GDM1 (cell line): ENCODE results near the gene CDK13.
A peak's percentile ranks its signal among the peaks of the same experiment; 100 is the strongest.
"Not testable (repeated sequence)": the region's sequence is repeated elsewhere in the genome, so short reads cannot be mapped to it uniquely, and the experiment has no call there.

Source experiments
- DNase-seq: peaks from one replicate; lab custom pipeline; 2025; lab: John Stamatoyannopoulos, UW

Gene CDK13

DNA sequence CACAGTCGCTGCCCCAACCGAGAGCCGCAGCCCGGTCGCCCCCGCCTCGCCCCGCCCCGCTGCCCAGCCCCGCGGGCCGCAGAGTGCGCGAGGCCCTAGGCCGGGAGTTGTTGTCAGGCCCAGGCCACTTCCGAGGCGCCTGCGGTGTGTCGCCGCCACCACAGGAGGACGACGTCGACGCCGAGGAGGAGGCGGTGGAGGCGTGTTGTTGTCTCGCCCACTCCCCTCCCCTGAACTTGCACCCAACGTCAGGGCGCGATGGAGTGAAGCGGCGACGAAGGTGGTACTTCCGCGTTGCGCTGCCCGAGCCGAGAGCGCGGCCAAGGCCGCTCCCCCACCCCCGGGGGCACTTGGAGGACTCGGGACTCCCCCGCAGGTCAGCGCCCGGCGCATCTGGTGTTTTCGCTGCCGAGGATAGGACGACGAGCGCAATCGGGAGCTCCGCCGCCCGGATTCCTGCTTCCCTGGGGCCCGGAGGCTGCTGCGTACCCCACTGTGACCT lies at the start of gene CDK13:
TSS of gene CDK13 (plus strand) at position 286 of the 502 bp plus-strand sequence. CDS start 386 bp downstream, outside the sequence.
- peak; percentile 81 for DNase-seq

DNA sequence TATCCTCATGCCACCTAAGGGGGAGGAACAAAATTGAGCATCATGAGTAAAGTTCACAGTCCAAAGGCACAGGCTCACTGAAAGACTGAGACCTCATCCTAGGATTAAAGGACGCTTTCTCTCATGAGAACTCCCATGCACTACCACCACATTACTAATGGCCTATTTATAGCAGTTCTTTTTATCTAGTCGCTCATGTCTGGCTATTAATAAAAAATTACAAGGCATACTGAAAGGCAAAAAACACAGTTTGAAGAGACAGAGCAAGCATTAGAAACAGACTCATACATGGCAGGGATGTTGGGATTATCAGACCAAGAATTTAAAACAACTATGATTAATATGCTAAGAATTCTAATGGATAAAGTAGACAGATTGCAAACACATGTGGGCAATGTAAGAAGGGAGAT lies 46.0 kb upstream of the CDK13 start:
- no peak for DNase-seq

DNA sequence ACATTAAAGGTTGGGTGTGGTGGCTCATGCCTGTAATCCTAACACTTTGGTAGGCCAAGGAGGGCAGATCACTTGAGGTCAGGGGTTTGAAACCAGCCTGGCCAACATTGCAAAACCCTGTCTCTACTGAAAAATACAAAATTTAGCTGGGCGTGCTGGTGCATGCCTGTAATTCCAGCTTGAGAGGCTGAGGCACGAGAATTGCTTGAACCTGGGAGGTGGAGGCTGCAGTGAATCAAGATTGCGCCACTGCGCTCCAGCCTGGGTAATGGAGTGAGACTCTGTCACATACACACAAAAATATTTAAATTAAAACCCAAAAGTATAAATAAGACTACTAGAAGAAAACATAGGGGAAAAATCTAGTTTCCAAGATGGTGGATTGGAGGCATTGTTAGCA lies 41.9 kb upstream of the CDK13 start:
- no peak for DNase-seq

DNA sequence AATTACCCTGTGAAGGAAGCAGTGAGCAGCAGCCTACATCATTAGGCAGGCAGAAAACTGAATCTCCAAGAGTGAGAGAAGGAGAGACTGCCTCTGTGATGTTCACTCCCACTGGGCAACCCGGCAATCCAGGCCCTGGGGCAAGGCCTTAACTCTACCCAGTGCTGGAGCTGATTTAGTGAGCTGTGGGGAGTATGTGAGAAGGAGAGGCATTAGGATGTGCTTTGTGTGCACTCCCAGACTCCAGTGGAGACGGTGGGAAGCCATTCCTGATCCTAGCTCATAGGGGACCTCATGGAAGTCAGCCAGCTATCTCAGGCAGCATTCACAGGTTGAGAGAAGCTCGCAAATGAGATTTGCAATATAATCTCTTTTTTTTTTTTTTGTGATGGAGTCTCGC lies 41.1 kb upstream of the CDK13 start:
- DNase-seq = no peak

DNA sequence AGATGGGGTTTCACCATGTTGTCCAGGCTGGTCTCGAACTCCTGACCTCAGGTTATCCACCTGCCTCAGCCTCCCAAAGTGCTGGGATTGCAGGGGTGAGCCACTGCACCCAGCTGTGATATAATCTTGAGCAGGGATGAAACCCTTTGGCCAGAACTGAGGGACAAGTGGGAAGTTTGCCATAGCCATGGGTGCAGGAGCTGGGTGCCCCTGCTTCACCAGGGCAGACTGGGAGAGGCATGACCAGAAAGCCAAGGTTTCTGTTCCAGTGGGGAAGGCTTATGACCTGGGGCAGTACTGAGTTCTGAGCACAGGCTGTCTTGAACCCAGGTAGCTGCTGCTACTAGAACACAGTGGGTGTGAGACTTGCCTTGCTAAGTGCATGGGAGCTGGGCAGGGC lies 40.5 kb upstream of the CDK13 start:
- no peak for DNase-seq

DNA sequence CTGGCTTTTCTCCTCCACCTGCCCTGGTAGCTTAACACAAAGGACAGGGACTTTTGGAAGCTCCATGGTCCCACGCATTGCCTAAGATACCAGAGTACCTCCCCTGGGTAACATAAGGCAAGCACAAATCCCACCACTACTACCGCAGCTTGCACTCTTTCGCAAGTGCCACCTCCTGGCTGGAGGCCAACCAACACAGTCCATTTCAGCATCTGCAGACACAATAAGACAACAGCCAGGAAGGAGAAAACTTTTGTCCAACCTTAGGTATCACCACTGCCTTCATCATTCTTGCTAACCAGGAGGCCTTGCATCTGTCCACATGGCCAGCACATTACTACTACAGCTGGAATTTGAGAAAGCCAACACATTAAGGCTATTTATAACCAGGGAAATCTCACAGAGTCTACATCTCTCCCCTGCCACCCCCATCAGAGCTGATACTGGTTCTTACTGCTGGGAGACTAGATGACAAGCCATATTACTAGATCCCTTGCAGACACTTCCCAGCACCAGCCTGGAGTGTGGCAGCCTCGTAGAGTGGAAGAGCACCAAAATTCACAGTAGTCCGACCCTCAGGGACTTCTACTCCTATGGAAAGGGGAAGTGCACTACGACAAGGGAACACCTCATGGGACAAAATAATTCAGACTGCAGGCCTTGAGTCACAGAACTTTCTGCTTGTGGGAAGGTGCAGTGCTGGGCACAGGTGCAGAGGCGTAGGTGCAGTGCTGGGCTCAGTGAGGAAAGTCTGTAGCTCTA lies 39.8 kb upstream of the CDK13 start:
- no peak for DNase-seq

DNA sequence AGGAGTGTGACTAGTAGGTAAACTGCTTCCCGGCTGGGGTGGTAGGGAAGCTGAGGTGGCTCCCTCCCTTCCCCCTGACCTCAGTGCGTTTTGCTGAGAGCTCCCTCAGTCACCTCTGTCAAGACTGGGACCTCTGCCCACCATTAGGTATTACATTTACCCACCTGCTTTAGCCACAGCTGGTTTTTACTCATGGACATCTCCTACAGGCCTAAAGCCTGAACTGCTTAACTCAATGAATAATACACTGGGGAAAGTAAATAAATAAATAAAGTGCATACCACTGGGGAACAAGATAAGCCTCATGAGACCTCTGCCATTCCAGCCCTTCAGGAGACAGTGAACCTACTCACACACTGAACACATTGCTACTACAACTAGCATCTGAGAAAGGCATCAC lies 38.9 kb upstream of the CDK13 start:
- no peak for DNase-seq

DNA sequence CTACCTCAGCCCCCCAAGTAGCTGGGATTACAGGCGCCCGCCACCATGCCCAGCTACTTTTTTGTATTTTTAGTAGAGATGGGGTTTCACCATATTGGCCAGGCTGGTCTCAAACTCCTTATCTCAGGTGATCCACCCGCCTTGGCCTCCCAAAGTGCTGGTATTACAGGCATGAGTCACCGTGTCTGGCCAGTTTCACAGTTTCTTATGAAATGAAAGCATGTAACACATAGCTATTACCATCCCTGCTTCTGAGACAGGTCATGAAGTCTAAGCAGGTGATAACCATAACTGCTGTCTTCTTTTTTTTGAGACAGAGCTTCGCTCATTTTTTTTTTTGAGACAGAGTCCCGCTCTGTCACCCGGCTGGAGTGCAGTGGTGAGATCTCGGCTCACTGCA lies 34.2 kb upstream of the CDK13 start:
- DNase-seq = not testable (repeated sequence)

DNA sequence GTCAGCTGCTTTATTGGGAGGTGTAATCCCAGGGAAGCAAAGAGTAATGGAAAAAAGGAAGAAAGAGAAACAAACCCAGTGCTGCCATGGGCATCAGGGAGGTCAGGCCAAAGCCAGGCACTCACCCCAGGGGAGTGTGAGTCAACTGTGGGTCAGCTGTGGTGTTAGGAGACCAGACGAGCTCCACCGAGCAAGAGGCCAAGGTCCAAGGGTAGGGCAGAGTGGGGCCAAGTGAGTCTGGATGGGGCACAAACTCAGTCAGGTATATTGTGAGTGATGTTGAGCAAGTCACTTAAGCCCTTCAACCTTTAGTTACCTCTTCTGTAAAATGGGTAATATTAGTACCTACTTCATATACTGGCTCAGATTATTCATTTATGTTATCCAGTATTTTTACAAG lies 30.4 kb upstream of the CDK13 start:
- DNase-seq = no peak

DNA sequence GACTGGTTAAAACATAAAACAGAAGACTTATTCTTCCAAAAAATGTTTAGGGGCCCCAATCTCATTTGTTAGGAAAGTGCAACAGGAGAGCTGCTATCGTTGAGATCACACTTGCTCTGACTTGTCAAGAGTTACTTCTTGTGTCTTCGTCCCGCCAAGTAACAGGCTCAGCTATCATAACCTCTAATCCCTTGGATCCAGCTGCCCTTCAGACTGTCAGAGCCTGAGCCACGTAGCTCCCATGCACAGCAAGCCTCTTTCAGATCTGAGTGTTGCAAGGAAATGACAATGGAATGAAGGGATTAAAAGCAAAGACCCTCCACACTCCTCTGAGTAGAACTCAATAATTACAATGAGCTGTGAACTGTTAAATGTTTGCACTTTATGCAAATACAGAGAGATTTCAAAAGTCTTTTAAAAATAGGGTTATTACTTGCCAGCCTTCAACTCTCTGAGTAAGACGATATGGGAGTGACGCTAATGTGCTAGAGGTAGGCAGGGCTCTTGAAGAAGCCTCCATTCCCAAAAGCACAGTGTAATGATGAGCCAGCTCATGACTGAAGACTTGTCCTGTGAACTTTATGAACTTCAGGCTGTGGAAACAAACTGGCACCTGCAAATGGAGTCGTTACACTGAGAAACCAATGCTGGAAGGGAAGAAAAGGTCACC lies 28.4 kb upstream of the CDK13 start:
- DNase-seq = no peak

DNA sequence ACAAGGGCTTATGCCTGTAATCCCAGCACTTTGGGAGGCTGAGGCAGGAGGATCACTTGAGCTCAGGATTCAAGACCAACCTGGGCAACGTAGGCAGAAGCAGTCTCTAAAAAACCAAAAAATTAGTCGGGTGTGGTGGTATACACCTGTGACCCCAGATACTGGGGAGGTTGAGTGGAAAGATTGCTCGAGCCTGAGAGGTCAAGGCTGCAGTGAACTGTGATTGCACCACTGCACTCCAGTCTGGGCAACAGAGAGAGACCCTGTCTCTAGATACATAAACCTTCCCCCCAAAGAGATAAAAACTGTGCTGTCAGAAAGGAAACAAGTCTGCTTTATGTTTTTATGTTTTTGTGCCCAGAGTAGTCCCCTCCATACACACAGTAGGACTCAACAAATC lies 27.5 kb upstream of the CDK13 start:
- DNase-seq = no peak

DNA sequence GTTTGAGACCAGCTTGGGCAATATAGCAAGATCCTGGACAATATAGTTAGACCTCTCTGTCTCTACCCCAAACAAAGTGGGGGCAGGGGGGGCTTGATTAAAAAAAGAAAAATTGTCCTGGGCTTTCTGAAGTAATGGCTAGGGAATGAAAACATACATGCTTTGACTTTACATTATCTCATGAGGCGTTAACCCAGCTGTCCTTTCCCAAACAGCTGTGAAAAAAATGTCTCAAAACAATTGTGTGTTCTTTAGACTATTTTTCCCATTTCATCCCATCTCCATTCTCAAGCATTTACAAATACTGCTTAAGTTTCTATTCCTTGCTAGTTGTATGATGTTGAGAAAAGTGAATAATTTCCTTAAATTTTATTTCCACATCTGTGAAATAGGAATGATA lies 27.0 kb upstream of the CDK13 start:
- no peak for DNase-seq

DNA sequence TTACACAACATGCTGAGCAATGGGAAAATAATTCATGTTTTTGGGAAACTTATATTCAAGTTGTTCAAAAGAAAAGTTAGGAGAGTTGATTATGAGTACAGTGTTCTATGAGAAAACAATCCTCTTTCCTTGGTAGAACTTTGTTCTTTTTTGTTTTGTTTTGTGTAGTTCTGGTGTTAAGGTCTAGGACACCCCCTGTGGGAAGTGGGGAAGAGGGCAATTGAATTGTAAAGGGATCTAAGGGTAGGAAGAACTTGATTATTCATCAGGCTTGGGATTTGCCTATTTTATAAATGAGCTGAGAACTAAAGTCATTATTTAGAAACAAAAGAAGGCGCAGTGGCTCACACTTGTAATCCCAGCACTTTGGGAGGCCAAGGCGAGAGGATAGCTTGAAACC lies 25.9 kb upstream of the CDK13 start:
- no peak for DNase-seq

DNA sequence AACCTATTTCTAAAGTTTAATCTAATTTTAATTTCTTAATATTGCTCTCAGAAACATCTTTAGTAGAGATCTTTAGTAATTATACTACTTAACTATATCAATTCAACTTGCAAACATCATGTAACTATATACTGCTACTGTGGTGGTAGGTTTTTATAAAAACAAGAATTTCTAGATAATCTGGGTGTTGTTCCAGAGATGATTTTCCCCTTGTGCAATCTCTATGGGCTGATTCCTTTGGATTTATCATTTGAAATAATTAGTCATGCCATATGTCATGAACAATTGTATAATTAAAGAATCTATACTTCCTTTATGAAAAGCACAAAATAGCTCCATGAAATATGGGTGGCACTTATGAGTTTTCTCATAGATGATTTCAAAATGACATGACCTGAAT lies 23.9 kb upstream of the CDK13 start:
- DNase-seq = no peak

DNA sequence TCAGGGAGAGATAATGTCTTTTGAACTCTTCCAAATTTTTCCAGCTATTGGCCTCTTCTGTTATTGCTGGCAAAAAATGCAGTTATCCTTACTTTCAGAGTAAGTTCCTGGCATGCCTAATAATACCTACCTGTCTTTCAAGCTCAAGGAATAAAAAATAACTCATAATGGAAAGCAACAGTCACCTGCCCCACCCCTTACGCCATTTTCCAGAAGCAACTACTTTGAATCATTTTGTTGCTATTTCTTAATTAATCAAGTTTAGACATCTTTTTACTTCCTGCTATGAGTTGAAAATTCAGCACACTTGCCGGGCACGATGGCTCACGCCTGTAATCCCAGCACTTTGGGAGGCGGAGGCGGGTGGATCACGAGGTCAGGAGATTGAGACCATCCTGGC lies 23.0 kb upstream of the CDK13 start:
- DNase-seq = no peak

DNA sequence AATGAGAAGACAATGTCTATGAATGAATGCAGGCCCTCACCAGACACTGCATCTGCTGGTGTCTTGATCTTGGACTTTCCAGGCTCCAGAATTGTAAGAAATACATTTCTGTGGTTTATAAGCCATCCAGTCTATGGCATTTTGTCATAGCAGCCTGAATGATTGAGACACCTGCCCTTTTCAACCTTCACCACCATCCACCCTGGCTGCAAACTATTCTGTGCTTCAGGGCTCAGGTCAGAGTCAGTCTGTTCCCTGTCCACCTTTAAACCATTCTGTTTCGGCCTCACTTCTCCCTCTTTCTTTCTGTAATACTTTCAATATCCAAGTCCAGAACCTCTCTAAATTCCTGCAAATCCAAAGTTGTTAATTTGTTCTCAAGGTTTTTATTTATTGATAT lies 15.9 kb upstream of the CDK13 start:
- no peak for DNase-seq

DNA sequence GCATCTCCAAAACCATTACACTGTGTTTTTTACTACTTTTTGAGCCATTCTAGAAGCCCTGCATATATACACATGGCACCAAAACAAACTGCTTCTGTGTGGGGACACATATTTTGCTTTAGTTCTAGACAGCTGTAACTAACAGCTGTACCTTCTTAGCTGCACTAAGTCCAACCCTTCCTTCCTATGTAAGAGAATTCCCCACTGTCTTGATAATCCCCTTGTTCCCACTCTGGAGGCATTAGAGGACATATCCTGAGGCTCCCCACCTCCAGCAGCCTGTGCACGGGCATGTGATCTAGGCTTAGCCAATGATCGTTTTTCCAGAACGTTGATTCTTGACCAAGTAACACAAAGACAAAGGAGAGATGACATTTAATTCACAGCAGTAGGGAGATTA lies 13.3 kb upstream of the CDK13 start:
- DNase-seq = no peak

DNA sequence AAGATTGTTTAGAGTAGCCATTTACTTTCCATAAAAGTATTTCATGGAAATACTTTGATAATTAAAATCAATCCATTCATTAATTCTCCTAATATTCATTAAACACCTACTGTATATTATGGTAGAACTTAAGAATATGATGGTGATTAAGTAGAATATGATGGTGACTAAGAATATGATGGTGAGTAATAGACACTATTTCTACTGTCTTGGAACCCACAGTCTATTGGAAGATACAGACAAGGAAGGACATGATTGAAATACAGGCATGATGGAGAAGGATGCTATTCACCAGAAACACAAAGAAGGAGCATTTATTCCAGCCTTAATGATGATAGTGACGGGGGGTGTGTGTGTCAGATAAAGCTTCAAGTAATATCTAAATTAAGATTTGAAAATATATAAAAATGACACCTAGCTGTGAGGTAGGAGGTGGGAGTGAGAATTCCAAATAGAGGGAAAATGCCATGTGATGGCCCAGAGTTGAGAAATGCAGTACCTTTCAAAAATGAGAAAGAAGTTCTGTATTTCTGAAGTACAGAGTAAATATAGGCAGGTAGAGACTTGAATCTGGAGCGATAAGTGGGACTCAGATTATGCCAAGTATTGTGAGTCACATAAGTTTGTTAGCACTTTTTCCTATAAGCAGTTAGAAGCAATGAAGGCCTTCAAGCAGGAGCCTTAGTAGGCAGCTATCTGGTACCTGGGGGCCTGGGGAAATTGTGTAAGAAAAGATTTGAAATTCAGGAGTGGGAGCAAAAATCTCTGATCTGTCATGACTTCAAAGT lies 12.5 kb upstream of the CDK13 start:
- DNase-seq = no peak

DNA sequence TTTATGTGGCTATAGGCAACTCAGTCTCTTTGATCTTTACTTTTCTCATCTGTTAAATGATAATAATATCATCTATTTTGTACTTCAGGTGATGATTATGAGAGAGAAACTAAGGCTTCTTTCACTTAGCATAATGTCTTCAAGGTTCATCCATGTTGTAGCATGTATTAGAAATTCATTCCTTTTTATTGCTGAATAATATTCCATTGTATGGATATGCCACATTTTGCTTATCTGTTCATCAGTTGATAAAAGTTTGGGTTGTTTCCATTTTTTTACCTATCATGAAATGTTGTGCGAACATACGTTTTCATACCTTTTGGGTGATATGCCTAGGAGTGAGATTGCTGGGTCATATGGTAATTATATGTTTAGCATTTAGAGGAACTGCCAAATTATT lies 7.2 kb upstream of the CDK13 start:
- DNase-seq = no peak

DNA sequence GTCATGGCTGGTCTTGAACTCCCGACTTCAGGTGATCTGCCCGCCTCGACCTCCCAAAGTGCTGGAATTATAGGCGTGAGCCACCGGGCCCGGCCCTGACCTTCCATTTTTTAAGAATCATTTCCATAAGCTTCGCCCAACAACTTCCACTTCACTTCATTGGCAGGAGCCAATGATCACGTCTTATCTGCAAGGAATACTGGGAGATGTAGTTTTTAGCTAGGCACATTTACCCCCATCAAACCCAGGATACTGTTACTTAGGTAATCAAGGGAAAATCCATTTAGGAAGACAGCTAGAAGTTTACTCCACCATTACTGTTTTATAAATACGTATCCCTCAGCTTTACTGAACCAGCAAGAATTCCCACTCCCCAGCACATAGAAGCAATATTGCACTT lies 3.4 kb upstream of the CDK13 start:
- no peak for DNase-seq

DNA sequence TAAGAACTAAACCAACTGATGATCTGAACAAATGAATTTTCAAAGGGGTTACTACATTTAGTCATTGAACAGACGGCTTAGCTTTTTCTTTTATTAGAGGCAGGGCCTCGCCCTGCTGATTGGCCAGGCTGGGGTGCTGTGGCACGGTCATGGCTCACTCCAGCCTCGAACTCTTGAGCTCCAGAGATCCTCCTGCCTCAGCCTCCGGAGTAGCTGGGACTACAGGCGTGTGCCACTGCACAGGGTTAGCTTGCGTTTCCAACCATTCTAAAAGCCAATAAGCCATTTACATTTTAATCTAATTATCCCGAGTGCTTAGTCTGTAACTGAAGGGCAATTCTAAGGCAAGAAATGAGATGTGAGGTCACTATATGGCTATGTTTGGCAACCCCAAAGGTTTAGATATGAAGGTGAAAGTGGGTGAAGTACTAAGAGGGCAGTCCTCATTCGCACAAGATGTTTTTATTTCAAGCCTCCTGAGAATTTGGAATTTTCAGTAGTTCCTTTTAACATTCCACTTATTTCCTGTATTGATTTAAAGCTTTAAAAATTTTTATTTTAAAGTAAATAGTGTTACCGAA lies 1.6 kb upstream of the CDK13 start:
- DNase-seq = no peak
